HG02798 (cell line): ENCODE results near the gene PHC3.

Experiments
- ATAC-seq: cut with Tn5 transposase; IDR thresholded peaks from one replicate; pipeline ENCODE4 v1.9.1; 2021; ENCODE audit warnings: mild to moderate bottlenecking; ENCODE audit not compliant: unreplicated experiment, poor library complexity

Gene PHC3

GRCh38 chr3:170046269-170047132 is 135.0 kb downstream of the PHC3 start:
- no peak for ATAC-seq

- peak; percentile 83 for ATAC-seq
Measured at GRCh38 chr3:170044795-170045244, 136.7 kb downstream of the PHC3 start.

GRCh38 chr3:170044271-170044670 is 137.3 kb downstream of the PHC3 start:
- no peak for ATAC-seq

- no peak for ATAC-seq
Measured at GRCh38 chr3:170043506-170043905, 138.0 kb downstream of the PHC3 start.

GRCh38 chr3:170040418-170040817 is 141.1 kb downstream of the PHC3 start:
- no peak for ATAC-seq

GRCh38 chr3:170038434-170039110 is 143.0 kb downstream of the PHC3 start:
- peak; percentile 18 for ATAC-seq
